NCI-H1092 treated with DMSO at 0.1 percent for 48 hours (cell line): ENCODE data around the gene TRIM13.

Experiments used
- DNase-seq: peaks from one replicate; lab custom pipeline; 2025; lab: John Stamatoyannopoulos, UW

TRIM13 gene

GRCh38 chr13:50065712-50066111, 68.9 kb downstream of the TRIM13 start:
- DNase-seq: no peak
